ENCODE results near the gene BBS1.

DNA sequence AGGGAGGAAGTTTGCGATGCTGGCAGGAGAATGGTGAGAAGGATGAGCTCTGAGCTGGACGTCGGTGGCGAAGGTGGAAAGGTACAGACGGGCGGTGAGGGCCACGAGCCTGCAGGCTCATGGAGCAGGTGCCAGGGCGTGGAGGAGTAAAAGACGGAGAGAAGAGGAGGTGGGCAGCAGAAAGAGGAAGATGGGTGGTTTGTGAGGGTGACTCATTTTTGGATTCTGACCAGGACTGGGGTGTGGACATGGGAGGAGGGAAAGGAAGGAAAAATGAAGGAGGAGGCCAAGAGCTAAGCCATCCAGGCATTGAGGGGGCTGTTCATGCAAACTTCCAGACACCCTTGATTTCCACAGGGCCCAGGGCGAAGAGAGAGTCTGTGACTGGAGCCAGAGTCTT, 31.9 kb downstream of the BBS1 start:
- TF ChIP-seq, protein P1, sequence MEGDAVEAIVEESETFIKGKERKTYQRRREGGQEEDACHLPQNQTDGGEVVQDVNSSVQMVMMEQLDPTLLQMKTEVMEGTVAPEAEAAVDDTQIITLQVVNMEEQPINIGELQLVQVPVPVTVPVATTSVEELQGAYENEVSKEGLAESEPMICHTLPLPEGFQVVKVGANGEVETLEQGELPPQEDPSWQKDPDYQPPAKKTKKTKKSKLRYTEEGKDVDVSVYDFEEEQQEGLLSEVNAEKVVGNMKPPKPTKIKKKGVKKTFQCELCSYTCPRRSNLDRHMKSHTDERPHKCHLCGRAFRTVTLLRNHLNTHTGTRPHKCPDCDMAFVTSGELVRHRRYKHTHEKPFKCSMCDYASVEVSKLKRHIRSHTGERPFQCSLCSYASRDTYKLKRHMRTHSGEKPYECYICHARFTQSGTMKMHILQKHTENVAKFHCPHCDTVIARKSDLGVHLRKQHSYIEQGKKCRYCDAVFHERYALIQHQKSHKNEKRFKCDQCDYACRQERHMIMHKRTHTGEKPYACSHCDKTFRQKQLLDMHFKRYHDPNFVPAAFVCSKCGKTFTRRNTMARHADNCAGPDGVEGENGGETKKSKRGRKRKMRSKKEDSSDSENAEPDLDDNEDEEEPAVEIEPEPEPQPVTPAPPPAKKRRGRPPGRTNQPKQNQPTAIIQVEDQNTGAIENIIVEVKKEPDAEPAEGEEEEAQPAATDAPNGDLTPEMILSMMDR (IDR thresholded peaks at IDR 0.05) = no peak
- no peak for TF ChIP-seq POLR2A (IDR thresholded peaks at IDR 0.05)
